Measurements from ENCODE around the gene IL17B. TPM values are rescaled to one million over a fixed set of nuclear protein-coding genes. Genes with fewer than 3 reads are reported as not detected.

Gene IL17B
- total RNA-seq, 1 experiment from 2014 or later = not detected

DNA sequence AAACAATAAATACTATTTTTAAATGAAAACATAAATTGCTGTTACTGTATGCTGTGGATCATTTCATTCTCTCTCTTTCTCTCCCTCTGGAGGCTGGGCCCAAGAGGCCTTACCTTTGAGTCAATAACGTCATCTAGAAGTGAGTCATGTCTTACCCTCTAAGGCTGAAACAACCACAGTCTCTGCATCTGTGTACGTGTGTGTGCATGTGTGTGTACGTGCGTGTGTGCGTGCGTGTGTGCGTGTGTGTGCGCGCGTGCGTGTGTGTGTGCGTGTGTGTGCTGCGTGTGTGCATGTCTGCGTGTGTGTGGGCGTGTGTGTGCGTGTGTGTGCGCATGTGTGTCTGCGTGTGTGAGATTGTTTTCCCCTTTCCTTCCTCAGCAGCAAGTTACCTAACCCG lies 13.6 kb upstream of the IL17B start:
- Histone ChIP-seq H3K27me3 (ENCODE audit: insufficient read depth, low read length) (no peaks in the 10 kb centered on the region), H3K9ac (ENCODE audit: extremely low read depth, insufficient read length, low read length) (no peak overlapping the region), H2BK20ac (ENCODE audit: low read depth, low read length, poor library complexity, severe bottlenecking) (no peak overlapping the region), H3K4me1 (ENCODE audit: insufficient read depth, low read length) (no peaks in the 10 kb centered on the region), H3K4ac (ENCODE audit: low read depth, low read length) (no peak overlapping the region), H3K23ac (ENCODE audit: insufficient read length, low read depth, low read length) (no peak overlapping the region), H4K8ac (replicated peaks; ENCODE audit: insufficient read length, low read depth, low read length) (no peak overlapping the region), H3K56ac (ENCODE audit: insufficient read length, low read depth, low read length) (no peak overlapping the region), H3K79me2 (ENCODE audit: insufficient read depth, low read length) (no peaks in the 10 kb centered on the region), H2BK15ac (ENCODE audit: low read depth, low read length) (no peak overlapping the region), H2BK5ac (ENCODE audit: insufficient read length, low read length) (no peak overlapping the region), H3T11ph (ENCODE audit: low read length) (no peak overlapping the region), H3K14ac (ENCODE audit: insufficient read depth, low read length) (no peak overlapping the region), H2AK5ac (ENCODE audit: insufficient read length, low read length) (no peak overlapping the region), H2AFZ (ENCODE audit: low read length) (no peak overlapping the region), H3K27ac (ENCODE audit: insufficient read length, low read depth, low read length) (no peak overlapping the region), H3K4me2 (ENCODE audit: insufficient read depth, insufficient read length, low read length) (no peak overlapping the region), H4K91ac (ENCODE audit: insufficient read length, low read depth, low read length) (no peak overlapping the region), H3K9me3 (ENCODE audit: control insufficient read depth, low read depth, low read length) (no peaks in the 10 kb centered on the region), H4K20me1 (ENCODE audit: control insufficient read depth, insufficient read depth, insufficient read length) (no peaks in the 10 kb centered on the region), H3K79me1 (ENCODE audit: insufficient read depth, low read depth, low read length, poor library complexity, severe bottlenecking) (no peaks in the 10 kb centered on the region), H3K23me2 (ENCODE audit: insufficient read length, low read depth, low read length, poor library complexity, severe bottlenecking) (no peaks in the 10 kb centered on the region), H4K5ac (ENCODE audit: insufficient read length, low read depth, low read length) (no peak overlapping the region), H3K18ac (ENCODE audit: insufficient read length, low read depth, low read length) (no peak overlapping the region), H2BK120ac (ENCODE audit: low read depth, low read length, poor library complexity, severe bottlenecking) (no peak overlapping the region), H2BK12ac (ENCODE audit: insufficient read length, low read depth, low read length) (no peak overlapping the region)
- TF ChIP-seq, protein P1, sequence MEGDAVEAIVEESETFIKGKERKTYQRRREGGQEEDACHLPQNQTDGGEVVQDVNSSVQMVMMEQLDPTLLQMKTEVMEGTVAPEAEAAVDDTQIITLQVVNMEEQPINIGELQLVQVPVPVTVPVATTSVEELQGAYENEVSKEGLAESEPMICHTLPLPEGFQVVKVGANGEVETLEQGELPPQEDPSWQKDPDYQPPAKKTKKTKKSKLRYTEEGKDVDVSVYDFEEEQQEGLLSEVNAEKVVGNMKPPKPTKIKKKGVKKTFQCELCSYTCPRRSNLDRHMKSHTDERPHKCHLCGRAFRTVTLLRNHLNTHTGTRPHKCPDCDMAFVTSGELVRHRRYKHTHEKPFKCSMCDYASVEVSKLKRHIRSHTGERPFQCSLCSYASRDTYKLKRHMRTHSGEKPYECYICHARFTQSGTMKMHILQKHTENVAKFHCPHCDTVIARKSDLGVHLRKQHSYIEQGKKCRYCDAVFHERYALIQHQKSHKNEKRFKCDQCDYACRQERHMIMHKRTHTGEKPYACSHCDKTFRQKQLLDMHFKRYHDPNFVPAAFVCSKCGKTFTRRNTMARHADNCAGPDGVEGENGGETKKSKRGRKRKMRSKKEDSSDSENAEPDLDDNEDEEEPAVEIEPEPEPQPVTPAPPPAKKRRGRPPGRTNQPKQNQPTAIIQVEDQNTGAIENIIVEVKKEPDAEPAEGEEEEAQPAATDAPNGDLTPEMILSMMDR (conservative IDR thresholded peaks at IDR 0.05) = no peak
- H3K27me3 Mint-ChIP-seq (ENCODE audit: low read depth) = no peaks in the 10 kb centered on the region; the same call in 1 of the 2 replicates
- no peak for DNase-seq
- H3K4me3 Mint-ChIP-seq = no peak overlapping the region
- H3K27ac Mint-ChIP-seq = 0 out of 7 replicates have a peak overlapping the region, but pooled peaks of 1 of the 3 experiments have one; percentile 40
- H3K36me3 Mint-ChIP-seq (ENCODE audit: insufficient read depth in 1 of 3, low read depth in 3 of 3) = no peaks in the 10 kb centered on the region; a peak in 1 of 7 replicates
- H3K9me3 Mint-ChIP-seq = no peaks in the 10 kb centered on the region
- H3K4me1 Mint-ChIP-seq = no peaks in the 10 kb centered on the region
- no CpG with 5 or more reads among the region's 19 CpGs for WGBS (ENCODE audit: extremely low coverage, insufficient read length, low lambda C conversion rate)

Measured in H9 (cell line).